ENCODE measurements around the gene RNF222.
"Not testable (repeated sequence)": the region's sequence is repeated elsewhere in the genome, so short reads cannot be mapped to it uniquely, and the experiment has no call there.

The RNF222 gene

GRCh38 chr17:8357910-8358309 lies 39.7 kb downstream of the RNF222 start:
- no peaks in the 10 kb centered on the region for H3K4me1 ChIP-seq (ENCODE audit: control insufficient read depth in 2 of 2, insufficient read depth in 2 of 2, low read length in 2 of 2)
- no peaks in the 10 kb centered on the region for H3K27me3 ChIP-seq (ENCODE audit: control insufficient read depth in 2 of 2, insufficient read depth in 2 of 2, low read length in 2 of 2)
- no peaks in the 10 kb centered on the region for H3K9me3 ChIP-seq (ENCODE audit: control insufficient read depth in 2 of 2, low read length in 2 of 2)
- H3K36me3 ChIP-seq (ENCODE audit: control insufficient read depth in 2 of 2, insufficient read depth in 2 of 2, low read length in 2 of 2), result no peaks in the 10 kb centered on the region
- H3K27ac ChIP-seq (ENCODE audit: low read depth in 2 of 2, low read length in 2 of 2), result no peak overlapping the region
- H3K4me3 ChIP-seq (ENCODE audit: low read length in 2 of 2), result no peak overlapping the region
- H3K9ac ChIP-seq (ENCODE audit: low read depth in 1 of 2, low read length in 2 of 2), result no peak overlapping the region

DNA sequence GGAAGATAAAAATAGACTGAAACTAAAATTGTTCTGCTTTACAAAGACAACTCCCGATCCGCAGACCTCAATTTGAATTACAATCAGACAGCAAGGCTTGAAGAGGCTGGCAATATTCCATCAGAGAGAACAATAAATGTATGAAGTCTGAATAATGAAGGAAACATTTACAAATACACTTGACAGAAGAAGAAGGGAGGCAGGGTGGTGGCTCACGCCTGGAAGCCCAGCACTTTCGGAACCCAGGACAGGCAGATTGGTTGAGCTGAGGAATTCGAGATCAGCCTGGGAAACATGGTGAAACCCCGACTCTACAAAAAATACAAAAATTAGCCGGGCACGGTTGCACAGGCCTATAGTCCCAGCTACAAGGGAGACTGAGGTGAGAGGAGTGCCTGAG lies 43.4 kb downstream of the RNF222 start:
- no peak overlapping the region for H3K27ac ChIP-seq (ENCODE audit: low read depth in 2 of 2, low read length in 2 of 2)
- no peaks in the 10 kb centered on the region for H3K36me3 ChIP-seq (ENCODE audit: control insufficient read depth in 2 of 2, insufficient read depth in 2 of 2, low read length in 2 of 2)
- no peaks in the 10 kb centered on the region for H3K4me1 ChIP-seq (ENCODE audit: control insufficient read depth in 2 of 2, insufficient read depth in 2 of 2, low read length in 2 of 2)
- H3K9me3 ChIP-seq (ENCODE audit: control insufficient read depth in 2 of 2, low read length in 2 of 2), result no peaks in the 10 kb centered on the region
- H3K27me3 ChIP-seq (ENCODE audit: control insufficient read depth in 2 of 2, insufficient read depth in 2 of 2, low read length in 2 of 2), result no peaks in the 10 kb centered on the region
- no peak overlapping the region for H3K9ac ChIP-seq (ENCODE audit: low read depth in 1 of 2, low read length in 2 of 2)
- H3K4me3 ChIP-seq (ENCODE audit: low read length in 2 of 2), result no peak overlapping the region

- Histone ChIP-seq H3K9ac (ENCODE audit: low read depth in 1 of 2, low read length in 2 of 2) (no peak overlapping the region), H3K4me3 (ENCODE audit: low read length in 2 of 2) (no peak overlapping the region), H3K36me3 (ENCODE audit: control insufficient read depth in 2 of 2, insufficient read depth in 2 of 2, low read length in 2 of 2) (no peaks in the 10 kb centered on the region), H3K27me3 (ENCODE audit: control insufficient read depth in 2 of 2, insufficient read depth in 2 of 2, low read length in 2 of 2) (no peaks in the 10 kb centered on the region), H3K4me1 (ENCODE audit: control insufficient read depth in 2 of 2, insufficient read depth in 2 of 2, low read length in 2 of 2) (no peaks in the 10 kb centered on the region), H3K27ac (ENCODE audit: low read depth in 2 of 2, low read length in 2 of 2) (no peak overlapping the region), H3K9me3 (ENCODE audit: control insufficient read depth in 2 of 2, low read length in 2 of 2) (no peaks in the 10 kb centered on the region)
Measured at GRCh38 chr17:8353736-8354135, 43.9 kb downstream of the RNF222 start.

- Histone ChIP-seq H3K27ac (ENCODE audit: low read depth in 2 of 2, low read length in 2 of 2) (no peak overlapping the region), H3K36me3 (ENCODE audit: control insufficient read depth in 2 of 2, insufficient read depth in 2 of 2, low read length in 2 of 2) (no peaks in the 10 kb centered on the region), H3K9ac (ENCODE audit: low read depth in 1 of 2, low read length in 2 of 2) (no peak overlapping the region), H3K4me3 (ENCODE audit: low read length in 2 of 2) (no peak overlapping the region), H3K4me1 (ENCODE audit: control insufficient read depth in 2 of 2, insufficient read depth in 2 of 2, low read length in 2 of 2) (no peaks in the 10 kb centered on the region), H3K9me3 (ENCODE audit: control insufficient read depth in 2 of 2, low read length in 2 of 2) (no peaks in the 10 kb centered on the region), H3K27me3 (ENCODE audit: control insufficient read depth in 2 of 2, insufficient read depth in 2 of 2, low read length in 2 of 2) (peaks cover 7 to 9% of the 10 kb centered on the region in 2 donors)
Measured at GRCh38 chr17:8350339-8350738, 47.3 kb downstream of the RNF222 start.

DNA sequence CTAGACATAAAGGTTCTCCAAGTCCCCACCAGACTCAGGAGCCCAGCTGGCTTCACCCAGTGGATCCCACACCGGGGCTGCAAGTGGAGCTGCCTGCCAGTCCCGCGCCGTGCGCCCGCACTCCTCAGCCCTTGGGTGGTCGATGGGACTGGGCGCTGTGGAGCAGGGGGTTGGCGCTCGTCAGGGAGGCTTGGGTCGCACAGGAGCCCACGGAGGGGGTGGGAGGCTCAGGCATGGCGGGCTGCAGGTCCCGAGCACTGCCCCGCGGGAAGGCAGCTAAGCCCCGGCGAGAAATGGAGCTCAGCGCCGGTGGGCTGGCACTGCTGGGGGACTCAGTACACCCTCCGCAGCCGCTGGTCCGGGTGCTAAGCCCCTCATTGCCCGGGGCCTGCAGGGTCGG lies 50.6 kb downstream of the RNF222 start:
- not testable (repeated sequence) for H3K4me3 ChIP-seq (ENCODE audit: low read length in 2 of 2); H3K27ac ChIP-seq (ENCODE audit: low read depth in 2 of 2, low read length in 2 of 2); H3K27me3 ChIP-seq (ENCODE audit: control insufficient read depth in 2 of 2, insufficient read depth in 2 of 2, low read length in 2 of 2); H3K36me3 ChIP-seq (ENCODE audit: control insufficient read depth in 2 of 2, insufficient read depth in 2 of 2, low read length in 2 of 2); H3K9ac ChIP-seq (ENCODE audit: low read depth in 1 of 2, low read length in 2 of 2); H3K9me3 ChIP-seq (ENCODE audit: control insufficient read depth in 2 of 2, low read length in 2 of 2); H3K4me1 ChIP-seq (ENCODE audit: control insufficient read depth in 2 of 2, insufficient read depth in 2 of 2, low read length in 2 of 2)

DNA sequence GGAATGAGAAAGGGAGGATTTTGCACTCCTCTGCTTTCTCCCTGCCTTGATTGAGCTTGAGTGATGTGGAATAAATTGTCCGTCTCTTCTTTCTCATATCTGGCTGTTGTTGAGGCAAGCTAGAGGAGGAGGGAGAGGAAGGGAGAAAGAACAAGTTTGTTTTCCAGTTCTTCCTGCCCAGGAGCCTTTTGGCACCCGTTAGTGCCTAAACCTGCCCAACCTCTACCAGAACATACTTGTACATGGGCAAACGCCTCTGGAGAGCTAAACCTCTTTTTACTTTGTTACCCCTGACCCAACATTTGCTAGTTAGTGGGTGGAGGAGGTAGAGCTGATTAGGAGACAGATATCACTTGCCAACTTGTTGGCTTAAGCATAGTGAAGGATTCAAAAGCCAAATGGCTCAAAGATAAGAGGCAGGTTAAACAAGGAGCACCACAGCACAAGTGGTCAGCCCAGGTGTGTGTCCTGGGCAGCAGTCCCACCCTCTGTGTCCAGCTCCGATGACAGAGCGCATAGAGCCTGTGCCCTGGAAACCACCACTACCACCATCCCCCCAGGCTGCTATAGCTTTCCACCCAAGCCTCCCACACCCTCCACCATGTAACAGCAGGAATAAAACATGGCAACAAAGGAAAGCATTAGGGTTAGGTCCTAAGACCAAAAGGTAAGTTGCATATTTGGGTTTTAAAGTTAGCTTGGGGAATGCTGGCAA lies 51.5 kb downstream of the RNF222 start:
- no peak overlapping the region for H3K4me3 ChIP-seq (ENCODE audit: low read length in 2 of 2)
- no peaks in the 10 kb centered on the region for H3K9me3 ChIP-seq (ENCODE audit: control insufficient read depth in 2 of 2, low read length in 2 of 2)
- H3K36me3 ChIP-seq (ENCODE audit: control insufficient read depth in 2 of 2, insufficient read depth in 2 of 2, low read length in 2 of 2), result no peaks in the 10 kb centered on the region
- H3K27ac ChIP-seq (ENCODE audit: low read depth in 2 of 2, low read length in 2 of 2), result no peak overlapping the region
- no peaks in the 10 kb centered on the region for H3K4me1 ChIP-seq (ENCODE audit: control insufficient read depth in 2 of 2, insufficient read depth in 2 of 2, low read length in 2 of 2)
- no peak overlapping the region for H3K9ac ChIP-seq (ENCODE audit: low read depth in 1 of 2, low read length in 2 of 2)
- H3K27me3 ChIP-seq (ENCODE audit: control insufficient read depth in 2 of 2, insufficient read depth in 2 of 2, low read length in 2 of 2), result peaks cover 7 to 9% of the 10 kb centered on the region in 2 donors

GRCh38 chr17:8345052-8345690 lies 52.5 kb downstream of the RNF222 start:
- H3K4me3 ChIP-seq (ENCODE audit: low read length in 2 of 2), result no peak overlapping the region
- H3K36me3 ChIP-seq (ENCODE audit: control insufficient read depth in 2 of 2, insufficient read depth in 2 of 2, low read length in 2 of 2), result no peaks in the 10 kb centered on the region
- H3K27ac ChIP-seq (ENCODE audit: low read depth in 2 of 2, low read length in 2 of 2), result no peak overlapping the region
- no peaks in the 10 kb centered on the region for H3K4me1 ChIP-seq (ENCODE audit: control insufficient read depth in 2 of 2, insufficient read depth in 2 of 2, low read length in 2 of 2)
- no peak overlapping the region for H3K9ac ChIP-seq (ENCODE audit: low read depth in 1 of 2, low read length in 2 of 2)
- peaks cover 7 to 9% of the 10 kb centered on the region in 2 donors for H3K27me3 ChIP-seq (ENCODE audit: control insufficient read depth in 2 of 2, insufficient read depth in 2 of 2, low read length in 2 of 2)
- no peaks in the 10 kb centered on the region for H3K9me3 ChIP-seq (ENCODE audit: control insufficient read depth in 2 of 2, low read length in 2 of 2)

DNA sequence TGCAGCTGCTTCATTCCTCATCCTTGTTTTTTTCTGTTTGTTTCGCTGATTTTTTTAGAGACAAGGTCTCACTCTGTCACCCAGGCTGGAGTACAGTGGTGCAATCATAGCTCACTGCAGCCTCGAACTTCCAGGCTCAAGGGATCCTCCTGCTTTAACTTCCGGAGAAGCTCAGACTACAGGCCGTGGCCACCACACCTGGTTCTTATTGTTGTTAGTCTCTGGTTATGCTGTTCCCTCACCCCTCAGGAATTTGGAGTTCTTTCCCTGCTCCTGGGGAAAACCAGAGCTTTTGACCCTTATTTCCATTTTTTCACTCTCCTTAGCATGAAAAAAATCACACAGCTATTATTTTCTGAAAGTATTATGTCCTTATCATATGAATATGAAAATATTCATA lies 56.2 kb downstream of the RNF222 start:
- Histone ChIP-seq H3K27ac (ENCODE audit: low read depth in 2 of 2, low read length in 2 of 2) (no peak overlapping the region), H3K27me3 (ENCODE audit: control insufficient read depth in 2 of 2, insufficient read depth in 2 of 2, low read length in 2 of 2) (peaks cover 5 to 7% of the 10 kb centered on the region in 2 donors), H3K4me1 (ENCODE audit: control insufficient read depth in 2 of 2, insufficient read depth in 2 of 2, low read length in 2 of 2) (no peaks in the 10 kb centered on the region), H3K9ac (ENCODE audit: low read depth in 1 of 2, low read length in 2 of 2) (no peak overlapping the region), H3K36me3 (ENCODE audit: control insufficient read depth in 2 of 2, insufficient read depth in 2 of 2, low read length in 2 of 2) (no peaks in the 10 kb centered on the region), H3K9me3 (ENCODE audit: control insufficient read depth in 2 of 2, low read length in 2 of 2) (no peaks in the 10 kb centered on the region), H3K4me3 (ENCODE audit: low read length in 2 of 2) (no peak overlapping the region)

Data from mucosa of rectum (tissue), 2 donors.